NOMO-1 (cell line): ENCODE measurements around the gene CLEC4G.

ENCODE experiments used
- DNase-seq, 2 experiments: peaks; one replicate each; lab custom pipeline; 2025; ENCODE audit not compliant: unreplicated experiment in 2 of 2; lab: John Stamatoyannopoulos, UW

Gene CLEC4G

DNA sequence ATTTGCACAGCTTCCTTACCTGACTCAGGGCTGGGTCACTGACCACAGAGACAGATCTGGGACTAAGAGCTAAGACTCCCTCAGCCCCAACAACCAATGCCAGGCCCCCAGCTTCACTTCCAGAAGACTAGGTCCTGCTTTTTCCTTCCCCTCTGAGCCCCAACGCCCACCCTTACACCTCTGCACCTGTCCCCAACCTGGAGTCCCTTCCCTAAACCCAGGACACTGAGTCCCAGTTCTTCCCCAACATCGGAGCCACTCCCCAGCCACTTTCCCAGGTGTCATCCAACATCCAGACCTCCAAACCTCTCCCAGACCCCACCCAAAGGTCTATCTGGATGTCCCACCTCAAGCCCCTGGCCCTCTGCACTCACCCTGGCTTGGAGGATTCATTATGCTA is 32.9 kb downstream of the CLEC4G start:
- DNase-seq: no peak

DNA sequence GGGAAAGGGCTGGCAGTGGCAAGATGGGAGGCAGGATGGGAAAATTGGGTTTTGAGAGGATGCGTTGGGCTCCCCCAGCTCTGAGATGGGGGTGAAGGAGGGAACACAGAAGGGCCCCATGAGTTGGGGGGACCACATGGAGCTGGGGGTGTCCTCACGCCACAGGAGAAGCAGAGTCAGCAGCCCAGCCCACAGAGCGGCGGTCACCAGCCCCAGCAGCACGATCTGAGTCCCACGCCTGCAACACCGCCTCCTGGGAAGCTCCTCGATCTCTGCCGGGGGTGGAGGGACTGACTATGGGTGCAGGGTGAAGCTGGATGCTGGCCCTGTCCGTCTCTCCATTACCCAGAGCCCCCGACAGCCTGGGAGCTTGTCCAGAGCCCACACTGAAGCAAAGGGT is 33.3 kb downstream of the CLEC4G start:
- DNase-seq: no peak

DNA sequence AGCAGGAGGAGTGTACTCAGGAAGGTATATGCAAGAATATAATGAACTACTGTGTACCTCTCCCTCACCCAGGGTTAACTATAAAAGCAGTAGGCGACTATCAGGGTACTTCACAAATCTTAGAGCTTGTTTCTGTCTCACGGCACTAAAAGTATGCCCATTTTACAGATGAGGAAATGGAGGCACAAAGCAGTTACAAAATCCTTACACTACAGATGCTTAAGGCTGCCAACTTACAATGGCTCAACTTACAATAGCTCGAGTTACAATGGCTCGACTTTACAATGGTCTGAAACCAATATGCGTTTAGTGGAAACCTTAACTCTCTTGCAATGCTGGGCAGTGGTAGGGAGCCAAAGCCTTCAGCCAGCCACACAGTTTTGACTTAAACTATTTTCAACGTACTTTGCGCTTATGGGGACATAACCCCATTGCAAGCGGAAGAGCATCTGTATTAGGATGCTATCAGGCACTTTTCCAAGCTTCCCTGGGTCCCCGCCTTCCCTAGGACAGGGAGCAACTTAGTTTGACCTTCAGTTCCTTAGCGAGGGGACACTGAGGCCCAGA is 34.1 kb downstream of the CLEC4G start:
- DNase-seq: no peak

DNA sequence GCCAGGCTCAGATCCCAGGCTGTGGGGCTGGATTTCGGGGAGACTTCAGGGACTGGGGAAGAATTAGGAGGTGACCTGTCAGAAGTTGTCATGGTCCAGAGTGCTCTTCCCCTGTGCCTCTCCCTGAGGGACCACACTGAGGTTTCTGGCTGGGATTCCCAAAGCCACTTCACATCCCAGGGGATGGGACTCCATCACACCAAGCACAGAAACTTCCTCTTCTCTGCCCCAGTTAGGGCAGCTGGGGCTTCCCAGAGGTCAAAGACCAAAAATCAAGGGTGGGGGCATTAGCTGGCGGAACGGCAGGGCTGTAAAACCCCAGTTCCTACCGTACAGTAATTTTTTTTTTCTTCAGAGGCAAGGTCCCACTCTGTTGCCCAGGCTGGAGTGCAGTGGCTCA is 37.4 kb downstream of the CLEC4G start:
- no peak for DNase-seq

DNA sequence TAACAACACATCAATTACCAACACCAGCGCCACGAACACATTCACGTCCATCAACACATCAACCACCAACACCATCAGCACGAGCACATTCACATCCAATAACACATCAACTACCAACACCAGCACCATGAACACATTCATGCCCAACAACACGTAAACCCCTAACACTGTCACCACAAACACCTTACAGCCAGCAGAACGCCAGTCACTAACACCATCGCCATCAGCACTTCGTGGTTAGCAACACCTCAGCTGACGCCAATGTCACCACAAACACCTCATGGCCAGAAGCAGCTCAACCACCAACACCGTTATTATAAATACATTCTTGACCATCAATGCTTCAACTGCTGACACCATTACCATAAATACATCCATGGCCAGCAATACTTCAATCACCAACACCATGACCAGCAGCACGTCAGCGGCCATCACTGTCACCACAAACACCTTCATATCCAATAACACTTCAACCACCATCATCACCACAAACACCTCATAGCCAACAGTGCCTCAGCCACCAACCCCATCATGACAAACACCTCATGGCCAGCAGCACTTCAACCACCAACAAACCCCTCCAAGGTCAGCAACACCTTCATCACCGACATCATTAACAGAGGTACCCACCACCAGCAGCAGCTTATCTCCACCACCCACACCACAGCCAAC is 39.4 kb downstream of the CLEC4G start:
- DNase-seq: no peak

DNA sequence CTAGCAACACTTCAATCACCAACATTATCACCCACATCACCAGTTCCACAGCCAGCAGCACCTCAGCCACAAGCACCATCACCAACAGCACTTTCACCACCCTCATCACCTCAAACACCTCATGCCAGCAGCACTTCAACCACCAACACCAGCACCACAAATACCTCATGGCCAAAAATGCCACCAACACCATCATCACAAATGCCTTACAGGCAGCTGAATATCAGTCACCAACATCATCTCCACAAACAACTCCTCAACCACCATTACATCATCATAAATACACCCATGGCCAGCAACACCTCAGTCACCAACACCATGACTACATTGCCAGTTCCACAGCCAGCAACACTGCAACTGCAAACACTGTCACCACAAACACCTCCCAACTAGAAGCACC is 40.4 kb downstream of the CLEC4G start:
- no peak for DNase-seq

DNA sequence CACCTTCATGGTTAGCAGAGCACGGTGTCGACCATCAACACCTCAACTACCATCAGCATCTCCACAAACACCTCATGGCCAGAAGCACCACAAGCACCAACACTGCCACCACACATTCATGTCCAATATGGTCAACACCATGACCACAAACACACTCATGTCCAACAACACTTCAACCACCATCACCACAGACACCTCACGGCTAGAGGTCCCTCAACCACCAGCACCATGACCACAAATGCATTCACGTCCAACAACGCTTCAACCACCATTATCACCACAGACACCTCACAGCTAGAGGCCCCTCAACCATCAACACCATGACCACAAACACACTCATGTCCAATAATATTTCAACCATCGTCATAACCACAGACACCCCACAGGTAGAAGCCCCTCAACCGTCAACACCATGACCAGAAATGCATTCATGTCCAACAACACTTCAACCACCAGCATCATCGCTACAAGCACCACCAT is 41.1 kb downstream of the CLEC4G start:
- no peak for DNase-seq

DNA sequence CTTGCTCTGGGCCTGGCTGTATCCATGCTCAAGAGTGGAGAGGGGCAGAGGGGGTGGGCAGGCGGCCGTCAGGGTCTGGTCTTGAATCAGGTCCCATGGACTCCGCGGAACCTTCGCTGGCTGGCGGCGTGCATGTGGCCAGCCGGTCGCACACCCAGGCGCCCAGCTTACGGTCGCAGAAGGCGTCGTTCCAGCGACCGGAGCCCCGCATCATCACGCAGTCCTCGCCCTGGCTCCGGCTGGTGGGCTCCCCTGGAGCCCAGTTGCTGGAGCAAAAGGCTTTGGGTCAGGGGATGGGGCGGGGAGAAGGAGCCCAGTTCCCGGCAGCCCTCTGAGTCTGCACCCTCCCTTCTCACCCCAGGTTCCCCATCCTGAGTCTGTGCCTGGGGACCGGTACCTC is 42.7 kb downstream of the CLEC4G start:
- DNase-seq: no peak

DNA sequence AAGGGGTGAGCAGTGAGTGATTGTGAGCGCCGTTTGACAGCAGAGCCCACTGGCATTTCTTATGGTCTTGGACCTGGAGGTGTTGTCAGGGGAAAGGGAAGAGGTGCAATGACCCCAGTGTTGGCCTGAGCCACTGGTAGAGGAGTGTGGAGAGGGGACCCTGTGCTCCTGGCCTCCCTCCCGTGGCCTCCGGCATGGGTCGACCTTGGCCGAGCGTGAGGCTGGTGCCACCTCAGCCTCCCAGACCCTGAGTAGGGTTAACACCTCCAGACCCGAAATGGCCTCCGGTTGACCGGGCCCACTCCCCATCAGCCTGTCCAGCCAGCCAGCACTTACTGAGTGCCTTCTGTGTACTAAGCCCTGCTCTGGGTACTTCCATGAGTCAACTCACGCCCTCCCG is 44.7 kb downstream of the CLEC4G start:
- DNase-seq: no peak

DNA sequence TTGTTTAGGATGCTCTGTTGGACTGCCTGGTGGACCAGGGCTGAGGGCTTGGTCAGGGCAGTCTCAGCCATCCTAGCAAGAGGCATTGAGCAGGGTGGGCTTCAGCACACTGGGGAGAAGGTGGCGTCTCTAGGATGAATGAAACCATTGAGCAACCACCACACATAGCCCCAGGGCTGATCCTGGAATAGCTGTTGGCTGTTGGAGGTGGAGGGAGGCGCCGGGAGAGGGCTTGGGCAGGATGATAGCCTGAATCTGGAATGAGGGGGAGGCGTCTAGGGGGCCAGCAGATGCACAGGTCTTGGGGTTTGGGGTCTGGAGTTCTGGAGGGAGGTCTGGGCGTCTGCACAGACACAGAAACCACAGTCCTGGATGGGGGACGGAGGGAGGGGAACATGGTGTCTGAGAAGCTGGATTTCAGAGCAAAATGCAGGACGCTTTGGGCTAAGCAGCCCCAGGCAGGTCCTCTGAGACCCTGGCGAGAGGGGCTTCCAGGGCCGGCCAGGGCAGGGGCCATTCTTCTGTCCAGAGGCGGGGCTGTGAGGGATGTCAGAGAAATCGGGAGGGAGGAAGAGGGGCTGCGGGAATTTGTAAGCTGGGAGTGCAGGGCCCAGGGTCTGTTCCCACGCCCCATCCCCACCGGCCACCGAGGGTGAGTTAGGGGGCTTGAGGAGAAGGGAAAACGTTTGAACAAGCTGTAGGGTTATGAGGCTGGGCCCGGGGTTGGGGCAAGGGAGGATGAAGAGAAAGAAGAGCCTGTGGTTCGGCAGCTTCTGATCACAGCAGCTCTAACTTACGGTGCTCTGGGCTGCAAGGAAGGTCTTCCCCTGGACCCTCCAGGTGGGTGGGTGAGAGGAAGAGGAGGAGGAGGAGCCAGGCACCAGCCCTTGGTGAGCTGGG is 46.1 kb downstream of the CLEC4G start:
- DNase-seq: no peak

DNA sequence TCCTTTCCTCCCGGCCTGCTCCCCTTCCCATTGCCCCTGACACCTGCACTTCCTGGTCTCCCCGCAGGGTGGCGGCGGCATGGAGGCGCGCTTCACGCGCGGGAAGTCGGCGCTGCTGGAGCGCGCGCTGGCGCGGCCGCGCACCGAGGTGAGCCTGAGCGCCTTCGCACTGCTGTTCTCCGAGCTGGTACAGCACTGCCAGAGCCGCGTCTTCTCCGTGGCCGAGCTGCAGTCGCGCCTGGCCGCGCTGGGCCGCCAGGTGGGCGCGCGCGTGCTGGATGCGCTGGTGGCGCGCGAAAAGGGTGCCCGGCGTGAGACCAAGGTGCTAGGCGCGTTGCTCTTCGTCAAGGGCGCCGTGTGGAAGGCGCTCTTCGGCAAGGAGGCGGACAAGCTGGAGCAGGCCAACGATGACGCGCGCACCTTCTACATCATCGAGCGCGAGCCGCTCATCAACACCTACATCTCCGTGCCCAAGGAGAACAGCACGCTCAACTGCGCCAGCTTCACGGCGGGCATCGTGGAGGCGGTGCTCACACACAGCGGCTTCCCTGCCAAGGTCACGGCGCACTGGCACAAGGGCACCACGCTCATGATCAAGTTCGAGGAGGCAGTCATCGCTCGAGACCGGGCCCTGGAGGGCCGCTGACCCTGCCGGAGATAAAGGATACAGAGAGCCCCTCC is 49.6 kb downstream of the CLEC4G start:
- no peak for DNase-seq

DNA sequence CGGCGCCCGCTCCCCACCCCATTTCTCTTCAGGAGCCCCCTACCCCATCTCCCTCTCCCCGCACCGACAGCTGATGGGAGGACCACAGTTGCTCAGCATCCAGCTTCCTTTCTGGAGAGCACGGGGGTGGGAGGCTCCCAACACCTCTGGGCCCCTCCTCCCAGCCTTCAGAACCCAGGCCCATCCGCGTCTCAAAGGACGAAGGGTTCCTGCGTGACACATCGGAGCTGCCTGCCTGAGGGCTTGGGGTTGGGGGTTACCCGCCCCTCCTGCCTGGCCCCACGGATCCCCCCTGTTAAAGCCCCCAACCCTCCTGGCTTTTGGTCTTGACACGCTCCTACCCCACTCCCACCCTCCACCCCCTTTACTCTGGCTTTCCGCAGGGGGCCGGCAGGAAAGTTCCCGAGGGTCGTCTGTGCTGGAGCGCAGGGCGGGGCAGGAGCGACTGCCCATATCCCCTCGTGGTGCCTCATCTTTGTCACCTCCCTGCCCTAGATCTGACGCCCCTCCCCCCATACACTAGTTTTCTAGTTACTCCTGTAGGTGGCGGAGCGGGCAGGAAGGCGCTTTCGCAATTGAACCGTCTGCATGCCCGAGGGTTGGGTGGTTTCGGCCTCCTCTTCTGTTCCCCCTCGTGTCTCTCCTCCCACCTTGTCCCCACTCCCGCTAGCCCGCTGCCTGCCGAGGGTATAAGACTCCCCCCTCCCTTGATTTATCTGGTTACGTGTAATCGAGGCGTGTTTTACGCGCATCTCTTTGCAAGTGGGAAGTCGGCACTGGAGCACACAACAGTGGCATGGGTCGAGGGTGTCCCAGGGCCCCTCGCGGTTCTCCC is 50.4 kb downstream of the CLEC4G start:
- peak; percentile 97 to 98 for DNase-seq

DNA sequence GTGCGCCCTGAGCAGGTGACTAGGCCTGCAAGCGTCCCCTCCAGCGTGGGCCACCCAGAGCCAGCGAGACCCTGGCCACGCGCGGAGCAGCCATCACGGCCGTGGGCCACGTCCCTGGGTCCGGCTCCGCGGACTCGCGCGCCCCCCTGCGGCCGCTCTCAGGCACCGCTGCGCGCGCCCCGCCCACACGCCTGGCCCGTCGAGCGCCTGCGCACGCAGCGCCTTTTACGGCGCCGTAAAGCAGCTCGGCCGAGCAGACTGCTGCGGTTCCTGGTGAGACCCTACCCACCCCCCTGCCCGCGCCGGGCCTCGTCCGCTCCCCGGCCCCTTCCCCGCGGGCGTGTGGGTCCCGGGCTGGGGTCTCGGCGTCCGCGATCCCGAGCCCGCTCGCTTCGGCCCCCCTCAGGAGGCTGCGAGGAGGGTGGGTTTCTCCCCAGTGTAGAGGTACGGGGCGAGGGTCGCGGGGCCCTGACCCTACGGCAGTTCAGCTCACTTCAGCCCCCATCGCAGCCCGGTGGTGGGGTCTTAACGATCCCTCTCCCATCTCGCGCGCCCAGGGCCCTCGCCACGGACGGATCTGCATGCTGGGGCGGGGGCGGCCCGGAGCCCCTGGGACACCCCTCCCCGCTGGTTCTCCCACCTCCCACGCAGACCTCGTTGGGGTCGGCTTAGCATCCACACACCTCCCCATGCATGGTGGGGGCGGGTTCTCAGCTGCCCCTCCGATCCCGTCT is 51.1 kb downstream of the CLEC4G start, which contains the start of gene TRAPPC5:
Gene TRAPPC5, plus strand, starts transcription at position 228 of the 734 bp plus-strand sequence. CDS start 1,421 bp downstream, outside the sequence.
- peak; percentile 72 to 88 for DNase-seq

DNA sequence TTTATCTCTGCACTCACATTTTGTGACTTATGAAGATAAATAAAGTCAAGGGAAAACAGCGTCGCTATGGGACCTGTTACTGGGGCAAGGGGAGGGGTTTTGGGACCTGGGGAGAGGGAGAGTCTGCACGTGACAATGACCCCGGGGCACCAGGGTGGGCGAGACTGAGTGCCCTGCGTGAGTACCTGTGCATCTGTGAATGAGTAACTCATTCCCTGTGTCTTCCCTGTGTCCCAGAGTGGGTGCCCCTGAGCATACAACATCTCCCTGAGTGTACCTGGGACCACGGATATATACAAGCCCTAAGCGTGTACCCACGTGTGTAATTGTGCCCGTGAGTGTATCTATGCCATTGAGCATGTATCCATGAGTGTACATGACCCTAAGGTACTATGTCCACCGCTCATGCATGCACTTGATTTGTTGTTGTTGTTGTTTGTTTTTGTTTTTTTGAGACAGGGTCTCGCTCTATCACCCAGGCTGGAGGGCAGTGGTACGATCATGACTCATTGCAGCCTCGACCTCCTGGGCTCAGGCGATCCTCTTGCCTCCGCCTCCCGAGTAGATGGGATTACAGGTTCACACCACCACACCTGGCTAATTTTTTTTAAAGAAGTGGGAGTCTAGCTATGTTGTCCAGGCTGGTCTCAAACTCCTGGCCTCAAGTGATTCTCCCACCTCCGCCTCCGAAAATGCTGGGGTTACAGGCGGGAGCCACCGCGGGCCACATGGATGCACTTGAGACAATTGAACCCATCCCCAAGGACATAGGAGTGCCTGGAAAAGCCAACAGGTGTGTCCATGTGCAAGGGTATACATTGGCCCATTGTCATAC is 51.9 kb downstream of the CLEC4G start:
- no peak for DNase-seq

DNA sequence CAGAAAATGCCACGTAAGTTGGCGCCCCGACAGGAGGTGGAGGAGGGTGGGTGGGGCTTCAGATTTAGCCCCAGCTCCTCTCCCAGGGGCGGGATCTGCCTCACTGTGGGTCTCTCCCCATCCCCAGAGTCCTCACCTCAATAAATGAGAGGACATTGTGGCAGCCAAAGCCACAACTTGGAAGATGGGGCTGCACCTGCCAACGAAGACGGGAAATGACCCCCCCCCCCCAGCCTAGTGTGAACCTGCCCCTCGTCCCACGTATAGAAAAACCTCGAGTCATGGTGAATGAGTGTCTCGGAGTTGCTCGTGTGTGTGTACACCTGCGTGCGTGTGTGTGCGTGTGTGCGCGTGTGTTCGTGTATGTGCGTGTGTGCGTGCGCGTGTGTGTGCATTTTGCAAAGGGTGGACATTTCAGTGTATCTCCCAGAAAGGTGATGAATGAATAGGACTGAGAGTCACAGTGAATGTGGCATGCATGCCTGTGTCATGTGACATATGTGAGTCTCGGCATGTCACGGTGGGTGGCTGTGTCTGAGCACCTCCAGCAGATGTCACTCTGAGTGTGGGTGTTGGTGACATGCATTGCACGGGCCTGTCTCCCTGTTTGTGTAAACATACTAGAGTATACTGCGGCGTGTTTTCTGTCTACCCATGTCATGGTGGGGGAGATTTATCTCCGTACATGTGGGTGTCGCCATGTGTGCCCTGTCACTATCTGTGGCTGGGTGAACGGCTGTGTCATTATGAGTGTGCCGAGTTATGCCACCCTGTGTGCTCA is 52.7 kb downstream of the CLEC4G start:
- DNase-seq: peak; percentile 14 to 25
